GM23338 (cell line): ENCODE measurements around the gene PPP1R12A. TPM values are rescaled to one million over a fixed set of nuclear protein-coding genes. Genes with fewer than 3 reads are reported as not detected.

Source experiments
- ATAC-seq: fragments of 200-7000 bp; cut with Tn5 transposase; 3 replicates; pipeline ENCODE4 v1.9.1; 2020
- DNase-seq: peaks from one replicate; pipeline ENCODE4 v3.0.0-alpha.2; 2015; ENCODE audit warnings: low spot score
- H2AFZ ChIP-seq: fragments of 200-600 bp; sonication (generic); 2 replicates; pipeline ENCODE4 v1.8.0; 2016; ENCODE audit warnings: antibody characterized with exemption, mild to moderate bottlenecking, moderate library complexity
- H3F3A ChIP-seq: fragments of 200-600 bp; sonication (generic); replicated peaks from 2 replicates; pipeline ENCODE4 v1.8.0; 2017; ENCODE audit warnings: antibody characterized with exemption, mixed run types, low read depth
- H3K27ac ChIP-seq: fragments of 200-600 bp; sonication (generic); 2 replicates; pipeline ENCODE4 v1.6.1; 2016; ENCODE audit warnings: low read depth
- H3K27me3 ChIP-seq: fragments of 200-600 bp; sonication (generic); 2 replicates; pipeline ENCODE4 v1.8.0; 2016; ENCODE audit warnings: mild to moderate bottlenecking, mixed run types, moderate library complexity; ENCODE audit not compliant: insufficient read depth
- H3K36me3 ChIP-seq: fragments of 200-600 bp; sonication (generic); 2 replicates; pipeline ENCODE4 v1.8.0; 2016; ENCODE audit warnings: mild to moderate bottlenecking; ENCODE audit not compliant: insufficient read depth
- H3K4me1 ChIP-seq: fragments of 200-600 bp; sonication (generic); 2 replicates; pipeline ENCODE4 v1.8.0; 2016; ENCODE audit warnings: mild to moderate bottlenecking, moderate library complexity; ENCODE audit not compliant: insufficient read depth
- H3K4me2 ChIP-seq: fragments of 200-600 bp; sonication (generic); 2 replicates; pipeline ENCODE4 v1.7.1; 2017; ENCODE audit warnings: mixed run types
- H3K4me3 ChIP-seq: fragments of 200-600 bp; sonication (generic); 2 replicates; pipeline ENCODE4 v1.6.1; 2016; ENCODE audit warnings: mixed run types
- H3K79me2 ChIP-seq: fragments of 200-600 bp; sonication (generic); replicated peaks from 2 replicates; pipeline ENCODE4 v1.8.0; 2017; ENCODE audit warnings: mild to moderate bottlenecking; ENCODE audit not compliant: insufficient read depth
- H3K9me2 ChIP-seq: fragments of 200-600 bp; sonication (generic); 2 replicates; pipeline ENCODE4 v1.8.0; 2017; ENCODE audit not compliant: insufficient read depth
- H4K20me1 ChIP-seq: fragments of 200-600 bp; sonication (generic); replicated peaks from 2 replicates; pipeline ENCODE4 v1.8.0; 2017; ENCODE audit warnings: mild to moderate bottlenecking; ENCODE audit not compliant: insufficient read depth
- H3K27ac Mint-ChIP-seq: 2 replicates; pipeline ENCODE4 v1.8.0; 2020; ENCODE audit warnings: inconsistent platforms, mild to moderate bottlenecking, moderate library complexity, mixed read lengths
- H3K27me3 Mint-ChIP-seq: 3 replicates; pipeline ENCODE4 v1.8.0; 2022; ENCODE audit warnings: low read depth, mild to moderate bottlenecking, moderate library complexity, mixed read lengths, inconsistent platforms; ENCODE audit not compliant: insufficient read depth, poor library complexity
- H3K36me3 Mint-ChIP-seq: 3 replicates; pipeline ENCODE4 v1.8.0; 2021; ENCODE audit warnings: low read depth, mild to moderate bottlenecking, inconsistent platforms, moderate library complexity, mixed read lengths
- H3K4me1 Mint-ChIP-seq: 3 replicates; pipeline ENCODE4 v1.8.0; 2020; ENCODE audit warnings: mild to moderate bottlenecking, inconsistent platforms, mixed read lengths
- H3K4me3 Mint-ChIP-seq: 3 replicates; pipeline ENCODE4 v1.8.0; 2021; ENCODE audit warnings: moderate library complexity, mild to moderate bottlenecking, inconsistent platforms, mixed read lengths
- H3K9me3 Mint-ChIP-seq: 3 replicates; pipeline ENCODE4 v1.8.0; 2020; ENCODE audit warnings: moderate library complexity, mild to moderate bottlenecking, inconsistent platforms, mixed read lengths
- CREB1 ChIP-seq: fragments of 250-450 bp; sonication (Bioruptor Pico); IDR thresholded peaks from 2 replicates; pipeline ENCODE4 v1.5.0; 2020; ENCODE audit warnings: low read depth, mild to moderate bottlenecking, moderate library complexity
- EZH2 ChIP-seq: fragments of 200-600 bp; sonication (generic); IDR thresholded peaks from one replicate; pipeline ENCODE4 v1.8.0; 2017; ENCODE audit warnings: antibody characterized with exemption, mild to moderate bottlenecking, low read depth; ENCODE audit not compliant: unreplicated experiment
- JUNB ChIP-seq: IDR thresholded peaks from one replicate; pipeline ENCODE4 v1.6.1; 2016; ENCODE audit warnings: antibody characterized with exemption; ENCODE audit not compliant: unreplicated experiment
- NANOG ChIP-seq: IDR thresholded peaks from 2 replicates; pipeline ENCODE4 v1.6.1; 2016; ENCODE audit warnings: antibody characterized with exemption, borderline replicate concordance
- POLR2AphosphoS5 ChIP-seq: IDR thresholded peaks from 2 replicates; pipeline ENCODE4 v1.6.1; 2016; ENCODE audit warnings: antibody characterized with exemption, low read depth
- STAT1 ChIP-seq: IDR thresholded peaks from one replicate; pipeline ENCODE4 v1.6.1; 2016; ENCODE audit warnings: antibody characterized with exemption; ENCODE audit not compliant: unreplicated experiment
- ZNF114 ChIP-seq: fragments of 250-450 bp; sonication (Bioruptor Pico); IDR thresholded peaks from 2 replicates; pipeline ENCODE4 v1.5.0; 2020; ENCODE audit warnings: mild to moderate bottlenecking, moderate library complexity
- ZNF331 ChIP-seq: fragments of 250-450 bp; sonication (Bioruptor Pico); IDR thresholded peaks from 2 replicates; pipeline ENCODE4 v1.5.0; 2020; ENCODE audit warnings: low read depth, mild to moderate bottlenecking, moderate library complexity
- ZNF462 ChIP-seq: fragments of 250-450 bp; sonication (Bioruptor Pico); IDR thresholded peaks from 2 replicates; pipeline ENCODE4 v1.5.0; 2020; ENCODE audit warnings: mild to moderate bottlenecking, moderate library complexity
- polyA plus RNA-seq: library from polyadenylated mRNA; unstranded; fragments of >200 nt; fragmentation: Nextera tagmentation; extraction: Ambion mirVana; gene quantifications from 2 replicates; pipeline ENCODE4 v1.2.1, GENCODE V29; 2016
- total RNA-seq: library from RNA; depleted of rRNA; stranded (reverse); fragments of >200 nt; shearing (Covaris generic); gene quantifications from 2 replicates; pipeline ENCODE4 v1.2.3, GENCODE V29; 2014
- TF ChIP-seq, protein P1 (sequence below), 2 experiments: fragments of 200-600 bp in 1 of 2; sonication (generic) in 1 of 2; conservative IDR thresholded peaks; 2 replicates each; pipeline versions ENCODE4 v1.5.1 to v1.6.1; 2016 to 2017; ENCODE audit warnings: antibody characterized with exemption in 2 of 2, low read depth in 2 of 2, mild to moderate bottlenecking in 2 of 2, moderate library complexity in 1 of 2
- TF ChIP-seq, protein P2 (sequence below): IDR thresholded peaks from 2 replicates; pipeline ENCODE4 v1.6.1; 2016; ENCODE audit warnings: antibody characterized with exemption
- TF ChIP-seq, protein P3 (sequence below): IDR thresholded peaks from one replicate; pipeline ENCODE4 v1.6.1; 2018; ENCODE audit warnings: antibody characterized with exemption; ENCODE audit not compliant: unreplicated experiment

Gene PPP1R12A
- total and polyA plus RNA-seq, 2 experiments from 2014 or later: 91.6 to 146 TPM

GRCh38 chr12:79769189-79769859 is 165.6 kb downstream of the PPP1R12A start:
- peak overlapping the region; percentile 41; the same call in 1 of the 2 replicates for H3K27ac ChIP-seq
- no peaks in the 10 kb centered on the region for H3K9me2 ChIP-seq
- H3K4me3 ChIP-seq: no peak overlapping the region
- H3K27me3 ChIP-seq: no peaks in the 10 kb centered on the region
- H3K36me3 ChIP-seq: no peaks in the 10 kb centered on the region
- Mint-ChIP-seq H3K27ac (0 out of 2 replicates have a peak overlapping the region, but pooled peaks have one; percentile 14), H3K4me1 (peaks cover 5% of the 10 kb centered on the region; the same call in 2 of the 3 replicates), H3K9me3 (no peaks in the 10 kb centered on the region), H3K36me3 (peaks cover 3% of the 10 kb centered on the region; the same call in 2 of the 3 replicates), H3K27me3 (peaks cover 5% of the 10 kb centered on the region), H3K4me3 (no peak overlapping the region)
- H3K4me2 ChIP-seq: no peak overlapping the region
- H3K4me1 ChIP-seq: no peaks in the 10 kb centered on the region
- TF ChIP-seq EZH2 (no peak), CREB1 (CRISPR knock-in tag) (no peak), STAT1 (no peak), NANOG (no peak), JUNB (no peak), POLR2AphosphoS5 (no peak), ZNF331 (no peak), ZNF462 (CRISPR knock-in tag) (no peak), ZNF114 (CRISPR knock-in tag) (no peak)
- TF ChIP-seq, protein P1, sequence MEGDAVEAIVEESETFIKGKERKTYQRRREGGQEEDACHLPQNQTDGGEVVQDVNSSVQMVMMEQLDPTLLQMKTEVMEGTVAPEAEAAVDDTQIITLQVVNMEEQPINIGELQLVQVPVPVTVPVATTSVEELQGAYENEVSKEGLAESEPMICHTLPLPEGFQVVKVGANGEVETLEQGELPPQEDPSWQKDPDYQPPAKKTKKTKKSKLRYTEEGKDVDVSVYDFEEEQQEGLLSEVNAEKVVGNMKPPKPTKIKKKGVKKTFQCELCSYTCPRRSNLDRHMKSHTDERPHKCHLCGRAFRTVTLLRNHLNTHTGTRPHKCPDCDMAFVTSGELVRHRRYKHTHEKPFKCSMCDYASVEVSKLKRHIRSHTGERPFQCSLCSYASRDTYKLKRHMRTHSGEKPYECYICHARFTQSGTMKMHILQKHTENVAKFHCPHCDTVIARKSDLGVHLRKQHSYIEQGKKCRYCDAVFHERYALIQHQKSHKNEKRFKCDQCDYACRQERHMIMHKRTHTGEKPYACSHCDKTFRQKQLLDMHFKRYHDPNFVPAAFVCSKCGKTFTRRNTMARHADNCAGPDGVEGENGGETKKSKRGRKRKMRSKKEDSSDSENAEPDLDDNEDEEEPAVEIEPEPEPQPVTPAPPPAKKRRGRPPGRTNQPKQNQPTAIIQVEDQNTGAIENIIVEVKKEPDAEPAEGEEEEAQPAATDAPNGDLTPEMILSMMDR (conservative IDR thresholded peaks at IDR 0.05; ENCODE audit: low read depth in 2 of 2): no peak
- TF ChIP-seq, protein P2, sequence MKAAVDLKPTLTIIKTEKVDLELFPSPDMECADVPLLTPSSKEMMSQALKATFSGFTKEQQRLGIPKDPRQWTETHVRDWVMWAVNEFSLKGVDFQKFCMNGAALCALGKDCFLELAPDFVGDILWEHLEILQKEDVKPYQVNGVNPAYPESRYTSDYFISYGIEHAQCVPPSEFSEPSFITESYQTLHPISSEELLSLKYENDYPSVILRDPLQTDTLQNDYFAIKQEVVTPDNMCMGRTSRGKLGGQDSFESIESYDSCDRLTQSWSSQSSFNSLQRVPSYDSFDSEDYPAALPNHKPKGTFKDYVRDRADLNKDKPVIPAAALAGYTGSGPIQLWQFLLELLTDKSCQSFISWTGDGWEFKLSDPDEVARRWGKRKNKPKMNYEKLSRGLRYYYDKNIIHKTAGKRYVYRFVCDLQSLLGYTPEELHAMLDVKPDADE: no peak
- TF ChIP-seq, protein P3, sequence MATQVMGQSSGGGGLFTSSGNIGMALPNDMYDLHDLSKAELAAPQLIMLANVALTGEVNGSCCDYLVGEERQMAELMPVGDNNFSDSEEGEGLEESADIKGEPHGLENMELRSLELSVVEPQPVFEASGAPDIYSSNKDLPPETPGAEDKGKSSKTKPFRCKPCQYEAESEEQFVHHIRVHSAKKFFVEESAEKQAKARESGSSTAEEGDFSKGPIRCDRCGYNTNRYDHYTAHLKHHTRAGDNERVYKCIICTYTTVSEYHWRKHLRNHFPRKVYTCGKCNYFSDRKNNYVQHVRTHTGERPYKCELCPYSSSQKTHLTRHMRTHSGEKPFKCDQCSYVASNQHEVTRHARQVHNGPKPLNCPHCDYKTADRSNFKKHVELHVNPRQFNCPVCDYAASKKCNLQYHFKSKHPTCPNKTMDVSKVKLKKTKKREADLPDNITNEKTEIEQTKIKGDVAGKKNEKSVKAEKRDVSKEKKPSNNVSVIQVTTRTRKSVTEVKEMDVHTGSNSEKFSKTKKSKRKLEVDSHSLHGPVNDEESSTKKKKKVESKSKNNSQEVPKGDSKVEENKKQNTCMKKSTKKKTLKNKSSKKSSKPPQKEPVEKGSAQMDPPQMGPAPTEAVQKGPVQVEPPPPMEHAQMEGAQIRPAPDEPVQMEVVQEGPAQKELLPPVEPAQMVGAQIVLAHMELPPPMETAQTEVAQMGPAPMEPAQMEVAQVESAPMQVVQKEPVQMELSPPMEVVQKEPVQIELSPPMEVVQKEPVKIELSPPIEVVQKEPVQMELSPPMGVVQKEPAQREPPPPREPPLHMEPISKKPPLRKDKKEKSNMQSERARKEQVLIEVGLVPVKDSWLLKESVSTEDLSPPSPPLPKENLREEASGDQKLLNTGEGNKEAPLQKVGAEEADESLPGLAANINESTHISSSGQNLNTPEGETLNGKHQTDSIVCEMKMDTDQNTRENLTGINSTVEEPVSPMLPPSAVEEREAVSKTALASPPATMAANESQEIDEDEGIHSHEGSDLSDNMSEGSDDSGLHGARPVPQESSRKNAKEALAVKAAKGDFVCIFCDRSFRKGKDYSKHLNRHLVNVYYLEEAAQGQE: no peak
- DNase-seq (peak; percentile 20), ATAC-seq (peak; percentile 30; the same call in 1 of the 3 replicates)
- no peaks in the 10 kb centered on the region for H4K20me1 ChIP-seq
- no peak overlapping the region for H2AFZ ChIP-seq
- H3K79me2 ChIP-seq: no peaks in the 10 kb centered on the region
- H3F3A ChIP-seq: no peaks in the 10 kb centered on the region
